Endothelial cell of umbilical vein (primary cell): ENCODE data around the gene BMPR1B. TPM values are rescaled to one million over a fixed set of nuclear protein-coding genes. Genes with fewer than 3 reads are reported as not detected.

Experiments used
- BruUV-seq: library from RNA; stranded (reverse); fragments of 400-500 nt; replicated peaks from 2 replicates; lab custom pipeline; 2021; lab: Mats Ljungman, UMichigan
- CTCF ChIA-PET: fragments of 300-600, 350-600 bp; sonication (Branson Sonifier 250); formaldehyde crosslinking; loops from one replicate; lab custom pipeline; 2021; ENCODE audit warnings: antibody characterized with exemption, inconsistent platforms; lab: Charles Lee
- POLR2A ChIA-PET: fragments of 300-600, 350-600 bp; sonication (Branson Sonifier 250); formaldehyde crosslinking; loops from one replicate; lab custom pipeline; 2021; ENCODE audit warnings: antibody characterized with exemption, inconsistent platforms; lab: Charles Lee
- DNase-seq: peaks from one replicate; pipeline ENCODE4 v3.0.0-alpha.2; 2011; ENCODE audit warnings: low read depth, low spot score
- FAIRE-seq: peaks from 2 replicates; lab custom pipeline; 2011; peaks lifted over from hg19 to GRCh38; lab: Jason Lieb, UNC
- H2AFZ ChIP-seq: 2 replicates; pipeline ENCODE4 v1.6.0; 2012; ENCODE audit warnings: low read depth, low read length, control low read depth, inconsistent platforms
- H3K27ac ChIP-seq: 2 replicates; pipeline ENCODE4 v1.5.1; 2011; ENCODE audit warnings: low read depth, mild to moderate bottlenecking, control low read depth, low read length, moderate library complexity; ENCODE audit not compliant: insufficient read depth
- H3K27me3 ChIP-seq, 2 experiments: 2 replicates each; pipeline versions ENCODE4 v1.6.0 to v1.6.1; 2011; ENCODE audit warnings: low read length in 2 of 2, mixed read lengths in 1 of 2; ENCODE audit not compliant: control insufficient read depth in 2 of 2, insufficient read depth in 2 of 2
- H3K36me3 ChIP-seq, 2 experiments: 2 replicates in 1 of 2; 3 replicates in 1 of 2; pipeline ENCODE4 v1.5.1; 2011; ENCODE audit warnings: low read length in 2 of 2, mild to moderate bottlenecking in 1 of 2, moderate library complexity in 1 of 2; ENCODE audit not compliant: control insufficient read depth in 2 of 2, insufficient read depth in 2 of 2; ENCODE audit errors: extremely low read depth in 1 of 2
- H3K4me1 ChIP-seq: 3 replicates; pipeline ENCODE4 v1.5.1; 2011; ENCODE audit warnings: mild to moderate bottlenecking, low read length; ENCODE audit not compliant: control insufficient read depth, insufficient read depth; ENCODE audit errors: extremely low read depth
- H3K4me2 ChIP-seq: 2 replicates; pipeline ENCODE4 v1.6.1; 2011; ENCODE audit warnings: low read length, control low read depth, mixed read lengths; ENCODE audit not compliant: insufficient read depth
- H3K4me3 ChIP-seq, 3 experiments: fragments of 200-600 bp in 1 of 3; sonication (generic), shearing (Covaris generic) in 1 of 3; replicated peaks in 1 of 3; 2 replicates each; pipeline ENCODE4 v1.5.1; 2011 to 2016; ENCODE audit warnings: control low read depth in 3 of 3, low read length in 3 of 3, mild to moderate bottlenecking in 2 of 3, inconsistent platforms in 1 of 3, low read depth in 1 of 3, moderate library complexity in 1 of 3; ENCODE audit not compliant: insufficient read depth in 1 of 3
- H3K79me2 ChIP-seq: 2 replicates; pipeline ENCODE4 v1.6.0; 2012; ENCODE audit warnings: low read length, inconsistent platforms; ENCODE audit not compliant: control insufficient read depth, insufficient read depth
- H3K9ac ChIP-seq: replicated peaks from 2 replicates; pipeline ENCODE3; 2011; ENCODE audit warnings: low read length, control low read depth; ENCODE audit not compliant: insufficient read depth; ENCODE audit errors: extremely low read depth
- H3K9me1 ChIP-seq: replicated peaks from 3 replicates; pipeline ENCODE4 v1.6.0; 2011; ENCODE audit warnings: mild to moderate bottlenecking, low read length; ENCODE audit not compliant: control insufficient read depth, insufficient read depth; ENCODE audit errors: extremely low read depth
- H3K9me3 ChIP-seq: replicated peaks from 2 replicates; pipeline ENCODE4 v1.5.1; 2012; ENCODE audit warnings: low read length, inconsistent platforms; ENCODE audit not compliant: control insufficient read depth, insufficient read depth
- H4K20me1 ChIP-seq: replicated peaks from 2 replicates; pipeline ENCODE3; 2011; ENCODE audit warnings: mild to moderate bottlenecking, low read length; ENCODE audit not compliant: control insufficient read depth, insufficient read depth; ENCODE audit errors: extremely low read depth
- EZH2 ChIP-seq: IDR thresholded peaks from 2 replicates; pipeline ENCODE4 v1.6.1; 2012; ENCODE audit warnings: borderline replicate concordance, low read depth, mild to moderate bottlenecking, moderate library complexity, low read length, inconsistent platforms; ENCODE audit not compliant: severe bottlenecking
- FOS ChIP-seq: IDR thresholded peaks from 2 replicates; pipeline ENCODE4 v1.6.1; 2011; ENCODE audit warnings: mild to moderate bottlenecking, low read length, moderate library complexity, borderline replicate concordance; ENCODE audit not compliant: insufficient read depth
- GATA2 ChIP-seq: IDR thresholded peaks from 2 replicates; pipeline ENCODE4 v1.7.0; 2011; ENCODE audit warnings: low read depth, mild to moderate bottlenecking, moderate library complexity, mixed read lengths, low read length; ENCODE audit not compliant: insufficient read length, insufficient read depth
- JUN ChIP-seq: IDR thresholded peaks from 2 replicates; pipeline ENCODE4 v1.6.1; 2011; ENCODE audit warnings: borderline replicate concordance, low read depth; ENCODE audit not compliant: insufficient read length, insufficient read depth
- MYC ChIP-seq: IDR thresholded peaks from one replicate; pipeline ENCODE4 v1.6.1; 2011; ENCODE audit warnings: mild to moderate bottlenecking, low read depth, low read length
- POLR2A ChIP-seq: IDR thresholded peaks from 2 replicates; pipeline ENCODE4 v1.6.1; 2012; ENCODE audit warnings: low read depth, mild to moderate bottlenecking, control low read depth, low read length
- POLR2AphosphoS5 ChIP-seq: IDR thresholded peaks from 2 replicates; pipeline ENCODE4 v1.6.1; 2012; ENCODE audit warnings: low read depth, mild to moderate bottlenecking, control low read depth, low read length, moderate library complexity; ENCODE audit not compliant: insufficient read depth
- dilution Hi-C: fragments of 300-500 bp; cut with MboI; formaldehyde crosslinking; loops from one replicate; pipeline ENCODE4 v1.15.0; 2019; ENCODE audit warnings: low sequenced_read_pairs; ENCODE audit not compliant: extremely low pct_ligation_motif_present
- intact Hi-C: fragments of 100-400 bp; cut with micrococcal nuclease; formaldehyde crosslinking; loops from one replicate; pipeline ENCODE4 v1.10.0; 2022
- polyA plus RNA-seq, 4 experiments: library from polyadenylated mRNA; depleted of rRNA in 3 of 4; stranded (reverse) in 3 of 4; unstranded in 1 of 4; fragments of >200 nt; gene quantifications; 2 replicates each; pipeline versions ENCODE4 v1.2.1 to v1.2.3, GENCODE V29; 2011 to 2012; ENCODE audit warnings: missing spikeins in 1 of 4
- total RNA-seq: library from RNA; stranded (reverse); gene quantifications from 2 replicates; pipeline ENCODE4 v1.2.3, GENCODE V29; 2021
- TF ChIP-seq, protein P1 (sequence below), 2 donors: IDR thresholded peaks; 1 replicate in 1 of 2; 2 replicates in 1 of 2; pipeline ENCODE4 v1.5.1; 2011; ENCODE audit warnings: low read length in 2 of 2, mild to moderate bottlenecking in 2 of 2, moderate library complexity in 2 of 2, control low read depth in 1 of 2, inconsistent platforms in 1 of 2, low read depth in 1 of 2; ENCODE audit not compliant: insufficient read depth in 1 of 2; ENCODE audit errors: extremely low read depth in 1 of 2
- TF ChIP-seq, protein P2 (sequence below): IDR thresholded peaks from 2 replicates; pipeline ENCODE4 v1.6.1; 2011; ENCODE audit not compliant: insufficient read depth, insufficient read length

The BMPR1B gene
- total and polyA plus RNA-seq, 2 donors (not counting 3 experiments of a cell fraction or from before 2014, with no cell fraction given) = 0.28 to 2.1 TPM

DNA sequence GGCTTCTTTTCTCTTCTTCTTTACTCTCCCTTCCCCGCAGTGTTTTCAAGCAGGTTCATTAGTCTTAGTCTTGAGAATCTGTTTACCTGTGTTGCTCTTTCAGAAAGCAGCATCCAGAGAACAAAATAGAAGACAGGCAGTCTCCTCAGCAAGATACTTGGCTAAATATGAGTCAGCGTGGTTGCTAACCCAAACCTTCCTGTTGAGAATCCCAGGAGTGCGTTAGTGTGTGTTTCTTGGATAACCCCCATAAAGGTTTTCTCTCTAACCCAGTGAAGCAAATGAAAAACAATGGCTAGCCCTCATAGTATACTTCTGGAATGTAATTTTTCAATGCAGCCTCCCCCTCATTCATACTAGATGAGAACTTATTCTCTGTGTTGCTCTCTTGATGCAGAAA is 41.1 kb downstream of the BMPR1B start:
- H3K27ac ChIP-seq = no peak overlapping the region
- no peak overlapping the region for H3K9ac ChIP-seq
- H3K4me3 ChIP-seq = no peak overlapping the region
- FAIRE-seq (no peak), DNase-seq (peak; percentile 29)
- H3K36me3 ChIP-seq = no peaks in the 10 kb centered on the region
- no peaks in the 10 kb centered on the region for H3K4me1 ChIP-seq
- intact Hi-C loops (no loop called here), dilution Hi-C loops (no loop called here)
- no TSS peak for BruUV-seq
- ChIA-PET CTCF (no interaction called here), POLR2A (no interaction called here)
- TF ChIP-seq FOS (no peak), POLR2A (no peak), GATA2 (no peak), EZH2 (no peak), JUN (no peak), MYC (no peak), POLR2AphosphoS5 (no peak)
- TF ChIP-seq, protein P1, sequence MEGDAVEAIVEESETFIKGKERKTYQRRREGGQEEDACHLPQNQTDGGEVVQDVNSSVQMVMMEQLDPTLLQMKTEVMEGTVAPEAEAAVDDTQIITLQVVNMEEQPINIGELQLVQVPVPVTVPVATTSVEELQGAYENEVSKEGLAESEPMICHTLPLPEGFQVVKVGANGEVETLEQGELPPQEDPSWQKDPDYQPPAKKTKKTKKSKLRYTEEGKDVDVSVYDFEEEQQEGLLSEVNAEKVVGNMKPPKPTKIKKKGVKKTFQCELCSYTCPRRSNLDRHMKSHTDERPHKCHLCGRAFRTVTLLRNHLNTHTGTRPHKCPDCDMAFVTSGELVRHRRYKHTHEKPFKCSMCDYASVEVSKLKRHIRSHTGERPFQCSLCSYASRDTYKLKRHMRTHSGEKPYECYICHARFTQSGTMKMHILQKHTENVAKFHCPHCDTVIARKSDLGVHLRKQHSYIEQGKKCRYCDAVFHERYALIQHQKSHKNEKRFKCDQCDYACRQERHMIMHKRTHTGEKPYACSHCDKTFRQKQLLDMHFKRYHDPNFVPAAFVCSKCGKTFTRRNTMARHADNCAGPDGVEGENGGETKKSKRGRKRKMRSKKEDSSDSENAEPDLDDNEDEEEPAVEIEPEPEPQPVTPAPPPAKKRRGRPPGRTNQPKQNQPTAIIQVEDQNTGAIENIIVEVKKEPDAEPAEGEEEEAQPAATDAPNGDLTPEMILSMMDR (IDR thresholded peaks at IDR 0.05; ENCODE audit: extremely low read depth in 1 of 2, insufficient read depth in 1 of 2, low read depth in 1 of 2, low read length in 2 of 2) = no peak
- TF ChIP-seq, protein P2, sequence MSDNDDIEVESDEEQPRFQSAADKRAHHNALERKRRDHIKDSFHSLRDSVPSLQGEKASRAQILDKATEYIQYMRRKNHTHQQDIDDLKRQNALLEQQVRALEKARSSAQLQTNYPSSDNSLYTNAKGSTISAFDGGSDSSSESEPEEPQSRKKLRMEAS = no peak
- no peak overlapping the region for H3K4me2 ChIP-seq
- H3K27me3 ChIP-seq = no peaks in the 10 kb centered on the region
- H3K9me3 ChIP-seq = no peaks in the 10 kb centered on the region
- no peaks in the 10 kb centered on the region for H3K9me1 ChIP-seq
- no peaks in the 10 kb centered on the region for H3K79me2 ChIP-seq
- H2AFZ ChIP-seq = no peak overlapping the region
- H4K20me1 ChIP-seq = no peaks in the 10 kb centered on the region
